Measurements from ENCODE around the gene FGGY.

The FGGY gene

DNA sequence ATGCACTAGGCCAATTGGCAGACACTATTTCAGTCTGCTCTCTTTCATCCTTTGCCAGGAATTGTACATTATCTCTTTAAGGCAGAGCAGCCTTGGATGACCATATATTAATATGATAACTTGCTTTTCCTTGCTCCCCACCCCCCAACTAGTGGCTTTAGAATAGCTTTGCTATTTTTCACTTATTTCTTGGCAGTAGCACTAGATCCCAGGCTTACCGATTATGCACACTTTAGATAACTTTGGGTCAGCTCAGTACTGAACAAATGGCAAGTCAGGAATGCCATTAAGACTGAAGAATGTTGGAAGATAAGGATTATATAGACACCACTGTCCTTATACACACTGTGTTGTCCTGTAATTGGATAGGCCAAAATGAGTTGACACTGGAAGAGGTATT, 146.4 kb downstream of the FGGY start:
- no peak for DNase-seq (ENCODE audit: low read depth)
- in situ Hi-C loops (cut with HindIII; ENCODE audit: low sequenced_read_pairs): loop anchor here (5.0 kb wide), 1 partner anchor 76 kb away; no protein-coding TSS in a partner anchor
- TF ChIP-seq, protein P1, sequence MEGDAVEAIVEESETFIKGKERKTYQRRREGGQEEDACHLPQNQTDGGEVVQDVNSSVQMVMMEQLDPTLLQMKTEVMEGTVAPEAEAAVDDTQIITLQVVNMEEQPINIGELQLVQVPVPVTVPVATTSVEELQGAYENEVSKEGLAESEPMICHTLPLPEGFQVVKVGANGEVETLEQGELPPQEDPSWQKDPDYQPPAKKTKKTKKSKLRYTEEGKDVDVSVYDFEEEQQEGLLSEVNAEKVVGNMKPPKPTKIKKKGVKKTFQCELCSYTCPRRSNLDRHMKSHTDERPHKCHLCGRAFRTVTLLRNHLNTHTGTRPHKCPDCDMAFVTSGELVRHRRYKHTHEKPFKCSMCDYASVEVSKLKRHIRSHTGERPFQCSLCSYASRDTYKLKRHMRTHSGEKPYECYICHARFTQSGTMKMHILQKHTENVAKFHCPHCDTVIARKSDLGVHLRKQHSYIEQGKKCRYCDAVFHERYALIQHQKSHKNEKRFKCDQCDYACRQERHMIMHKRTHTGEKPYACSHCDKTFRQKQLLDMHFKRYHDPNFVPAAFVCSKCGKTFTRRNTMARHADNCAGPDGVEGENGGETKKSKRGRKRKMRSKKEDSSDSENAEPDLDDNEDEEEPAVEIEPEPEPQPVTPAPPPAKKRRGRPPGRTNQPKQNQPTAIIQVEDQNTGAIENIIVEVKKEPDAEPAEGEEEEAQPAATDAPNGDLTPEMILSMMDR (IDR thresholded peaks at IDR 0.05; ENCODE audit: low read depth, low read length, missing control alignments): no peak
- no peak overlapping the region for H3K4me3 ChIP-seq (ENCODE audit: low read depth, low read length)

DNA sequence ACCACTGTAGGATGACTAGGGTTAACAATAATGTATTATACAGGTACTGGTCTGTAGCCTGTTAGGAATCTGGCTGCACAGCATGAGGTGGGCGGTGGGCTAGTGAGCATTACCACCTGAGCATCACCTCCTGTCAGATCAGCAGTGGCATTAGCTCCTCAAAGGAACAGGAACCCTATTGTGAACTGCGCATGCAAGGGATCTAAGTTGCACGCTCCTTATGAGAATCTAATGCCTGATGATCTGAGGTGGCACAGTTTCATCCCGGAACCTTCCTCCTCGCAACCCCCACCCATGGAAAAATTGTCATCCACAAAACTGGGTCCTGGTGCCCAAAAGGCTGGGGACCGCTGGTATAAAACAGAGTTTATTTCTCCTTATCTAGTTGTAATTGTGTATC, 147.6 kb downstream of the FGGY start:
- DNase-seq (ENCODE audit: low read depth): no peak
- H3K4me3 ChIP-seq (ENCODE audit: low read depth, low read length): no peak overlapping the region
- in situ Hi-C loops (cut with HindIII; ENCODE audit: low sequenced_read_pairs): loop anchor here (5.0 kb wide), 1 partner anchor 77 kb away; no protein-coding TSS in a partner anchor
- TF ChIP-seq, protein P1 (IDR thresholded peaks at IDR 0.05; ENCODE audit: low read depth, low read length, missing control alignments): no peak

DNA sequence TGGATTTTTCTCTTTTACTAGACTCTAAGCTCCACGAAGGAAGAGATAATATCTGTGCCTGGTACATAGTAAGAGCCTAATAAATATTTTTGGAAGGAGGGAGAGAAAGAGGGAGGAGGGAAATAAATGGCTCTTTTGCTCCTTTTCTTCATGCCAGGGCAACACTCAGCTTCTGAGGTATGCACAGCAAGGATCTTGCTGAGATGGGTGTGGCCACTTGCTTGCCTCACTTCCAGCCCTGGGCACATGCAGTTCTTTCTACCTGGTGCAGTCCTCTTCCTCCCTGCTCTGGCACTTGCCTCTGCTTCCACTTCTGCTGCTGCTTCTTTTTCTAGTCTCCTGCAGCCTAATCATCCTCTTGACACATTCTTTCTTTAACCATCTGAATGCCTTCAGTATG, 148.1 kb downstream of the FGGY start:
- no peak overlapping the region for H3K4me3 ChIP-seq (ENCODE audit: low read depth, low read length)
- in situ Hi-C loops (cut with HindIII; ENCODE audit: low sequenced_read_pairs): no loop called here
- DNase-seq (ENCODE audit: low read depth): no peak
- TF ChIP-seq, protein P1 (IDR thresholded peaks at IDR 0.05; ENCODE audit: low read depth, low read length, missing control alignments): no peak

DNA sequence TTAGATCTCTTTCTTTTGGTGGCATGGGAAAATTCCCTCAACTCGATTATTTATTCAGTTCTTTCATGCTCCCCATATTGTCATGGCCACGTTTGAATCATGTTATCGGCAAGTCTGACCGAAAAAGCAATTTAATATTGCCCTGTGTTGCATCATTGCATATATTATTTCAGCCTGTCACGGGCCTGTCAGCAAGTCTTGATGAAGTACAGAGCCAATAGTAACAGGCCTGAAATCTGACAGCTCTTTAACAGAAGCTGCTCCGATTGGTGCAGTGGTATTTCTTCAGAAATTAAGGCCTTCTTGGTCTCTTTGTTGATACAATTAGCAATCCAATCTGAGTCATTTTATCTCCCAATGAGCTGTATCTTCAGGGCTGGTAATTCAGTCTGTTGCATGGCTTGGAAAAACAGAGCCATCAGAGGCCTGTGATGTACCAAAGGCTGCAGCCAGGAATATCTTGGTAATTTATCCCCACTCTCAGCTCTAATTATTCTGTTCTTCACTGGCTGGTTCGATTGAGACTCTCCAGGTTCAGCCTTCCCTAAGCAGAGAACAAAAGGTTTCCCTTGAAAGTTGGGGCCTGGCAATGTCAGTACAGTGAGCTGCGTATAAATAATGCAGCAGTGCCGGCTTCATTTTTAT, 149.5 kb downstream of the FGGY start:
- in situ Hi-C loops (cut with HindIII; ENCODE audit: low sequenced_read_pairs): no loop called here

DNA sequence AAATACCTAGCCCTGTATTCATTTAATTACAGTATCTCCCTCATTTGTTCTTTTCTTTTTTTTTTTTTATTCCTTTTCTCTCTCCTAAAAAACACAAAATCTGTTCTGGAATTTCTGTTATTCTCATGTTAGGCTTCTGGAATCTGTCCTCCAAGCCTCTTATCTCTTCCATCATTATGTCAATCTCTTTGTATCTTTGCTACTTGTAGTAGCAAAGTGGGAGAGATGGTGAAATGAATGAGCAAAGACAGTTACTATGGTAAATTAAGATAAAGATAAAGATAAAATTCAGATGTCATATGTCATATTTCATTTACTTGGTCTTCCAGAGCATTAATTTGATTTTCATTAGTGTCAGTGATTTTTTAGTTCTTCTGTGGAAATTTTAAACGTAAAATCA, 155.1 kb downstream of the FGGY start:
- in situ Hi-C loops (cut with HindIII; ENCODE audit: low sequenced_read_pairs): no loop called here
- TF ChIP-seq, protein P1 (IDR thresholded peaks at IDR 0.05; ENCODE audit: low read depth, low read length, missing control alignments): no peak
- no peak for DNase-seq (ENCODE audit: low read depth)
- H3K4me3 ChIP-seq (ENCODE audit: low read depth, low read length): no peak overlapping the region

More for the DNA sequence above, 149.5 kb downstream of the FGGY start:
- no peak overlapping the region for H3K4me3 ChIP-seq (ENCODE audit: low read depth, low read length)
- no peak for DNase-seq (ENCODE audit: low read depth)
- TF ChIP-seq, protein P1 (IDR thresholded peaks at IDR 0.05; ENCODE audit: low read depth, low read length, missing control alignments): no peak

DNA sequence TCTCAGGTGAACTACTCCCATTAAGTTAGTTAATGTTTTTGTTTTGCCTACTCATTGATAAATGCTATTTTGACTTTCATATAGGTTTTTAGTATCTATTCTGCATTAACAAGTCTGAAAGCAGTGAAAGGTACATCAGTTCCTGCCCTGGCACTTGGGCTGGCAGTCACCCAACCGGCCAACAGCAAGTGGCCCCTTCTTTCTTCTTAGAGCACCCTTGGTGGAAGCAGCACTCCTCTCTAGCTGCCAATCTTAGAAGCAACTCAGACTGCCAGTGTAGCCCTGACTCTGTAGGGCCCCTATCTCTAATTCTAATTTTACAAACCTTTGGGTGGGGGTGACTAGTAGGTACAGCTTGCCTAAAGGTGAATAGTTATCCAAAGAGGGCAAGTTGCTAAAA, 155.7 kb downstream of the FGGY start:
- TF ChIP-seq, protein P1 (IDR thresholded peaks at IDR 0.05; ENCODE audit: low read depth, low read length, missing control alignments): no peak
- no peak overlapping the region for H3K4me3 ChIP-seq (ENCODE audit: low read depth, low read length)
- in situ Hi-C loops (cut with HindIII; ENCODE audit: low sequenced_read_pairs): no loop called here
- DNase-seq (ENCODE audit: low read depth): no peak
